Forelimb muscle (tissue), 1 donor: ENCODE measurements around the gene C1orf174. TPM values are rescaled to one million over a fixed set of nuclear protein-coding genes. Genes with fewer than 3 reads are reported as not detected.

Experiments used
- DNase-seq: peaks from one replicate; pipeline ENCODE4 v3.0.0-alpha.2; 2013; ENCODE audit warnings: low read depth
- polyA plus RNA-seq: library from polyadenylated mRNA; unstranded; fragments of 120-200 nt; gene quantifications from one replicate; pipeline ENCODE4 v1.2.1, GENCODE V29; 2013; ENCODE audit not compliant: insufficient read length

Gene C1orf174
- polyA plus RNA-seq: 14.7 TPM

DNA sequence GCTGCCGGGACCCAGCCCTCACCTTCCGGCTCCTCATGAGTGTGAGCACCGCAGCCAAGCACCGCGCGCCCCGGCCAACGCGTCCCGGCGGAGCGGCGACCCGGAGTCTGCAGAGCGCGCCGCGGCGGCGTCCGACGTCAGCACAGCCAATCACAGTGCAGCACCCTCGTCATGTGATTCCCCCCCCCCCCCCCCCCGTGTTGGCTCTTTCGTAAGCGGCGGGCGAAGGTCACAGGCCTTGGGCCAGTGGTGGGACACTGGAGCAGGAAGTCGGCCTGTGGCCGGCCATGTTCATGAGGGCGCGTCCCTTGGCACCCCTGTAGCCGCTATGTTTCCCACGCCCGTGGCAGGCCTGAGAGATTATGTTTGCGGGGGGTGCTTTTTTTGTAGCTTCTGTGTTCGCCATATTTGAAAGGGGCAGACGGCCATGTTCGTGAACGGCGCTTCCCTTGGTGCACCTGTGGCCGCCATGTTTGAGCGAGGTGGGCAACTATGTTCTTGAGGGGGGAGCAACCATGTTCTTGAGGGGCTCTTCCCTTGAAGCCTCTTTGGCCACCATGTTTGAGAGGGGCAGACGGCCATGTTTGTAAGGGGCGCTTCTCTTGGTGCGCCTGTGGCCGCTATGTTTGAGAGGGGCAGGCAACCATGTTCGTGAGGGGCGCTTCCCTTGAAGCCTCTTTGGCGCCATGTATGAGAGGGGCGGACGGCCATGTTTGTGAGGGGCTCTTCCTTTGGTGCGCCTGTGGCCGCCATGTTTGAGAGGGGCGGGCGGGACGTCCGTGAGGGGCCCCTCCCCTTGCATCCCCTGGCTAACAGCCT is at the start of gene C1orf174:
Gene C1orf174, minus strand, starts transcription at position 123 of the 819 bp plus-strand sequence. Its CDS starts 86 bp downstream, at position 37.
- DNase-seq: peak; percentile 93

- no peak for DNase-seq
Observed at GRCh38 chr1:3948344-3948743, 48.3 kb upstream of the C1orf174 start.

DNA sequence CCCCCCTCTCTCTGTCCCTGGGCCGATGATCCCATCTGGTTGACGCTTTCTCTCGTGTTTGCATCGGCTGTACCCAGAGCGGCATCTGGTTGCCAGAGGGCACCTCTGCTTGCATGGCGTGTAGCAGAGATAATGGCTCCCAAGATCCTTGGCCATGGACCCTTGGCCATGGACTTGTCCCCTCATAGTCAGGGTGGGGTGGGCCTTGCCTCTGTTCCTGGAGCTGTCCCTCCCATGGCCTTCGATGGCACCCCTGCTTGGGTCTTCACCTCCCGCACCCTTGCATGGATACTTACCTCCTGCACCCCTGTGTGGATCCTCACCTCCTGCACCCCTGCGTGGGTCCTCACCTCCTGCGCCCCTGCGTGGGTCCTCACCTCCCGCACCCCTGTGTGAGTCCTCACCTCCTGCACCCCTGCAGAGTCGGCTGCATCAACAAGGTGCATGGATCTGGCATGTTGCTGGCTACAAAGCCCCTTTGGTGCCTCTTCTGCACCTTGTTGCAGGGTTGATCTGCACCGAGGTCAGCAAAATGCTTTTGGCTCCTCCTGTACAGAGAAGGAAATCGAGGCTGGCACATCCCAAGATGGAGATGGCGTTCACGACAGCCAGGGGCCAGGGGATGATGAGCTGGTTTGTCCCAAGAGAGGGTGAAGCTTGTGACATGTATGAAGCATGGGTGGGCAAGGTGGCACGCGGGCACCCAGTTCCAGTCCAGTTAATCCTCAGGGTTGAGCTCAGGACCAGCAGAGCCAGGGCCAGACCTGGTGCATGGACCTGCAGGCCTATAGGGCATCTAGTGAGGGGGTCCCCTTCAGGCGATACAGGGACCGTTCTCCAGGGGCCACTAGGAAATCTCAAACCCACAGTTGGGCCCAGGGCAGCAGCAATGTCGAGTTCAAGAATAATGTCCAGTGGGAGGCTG is 46.1 kb upstream of the C1orf174 start:
- no peak for DNase-seq

DNA sequence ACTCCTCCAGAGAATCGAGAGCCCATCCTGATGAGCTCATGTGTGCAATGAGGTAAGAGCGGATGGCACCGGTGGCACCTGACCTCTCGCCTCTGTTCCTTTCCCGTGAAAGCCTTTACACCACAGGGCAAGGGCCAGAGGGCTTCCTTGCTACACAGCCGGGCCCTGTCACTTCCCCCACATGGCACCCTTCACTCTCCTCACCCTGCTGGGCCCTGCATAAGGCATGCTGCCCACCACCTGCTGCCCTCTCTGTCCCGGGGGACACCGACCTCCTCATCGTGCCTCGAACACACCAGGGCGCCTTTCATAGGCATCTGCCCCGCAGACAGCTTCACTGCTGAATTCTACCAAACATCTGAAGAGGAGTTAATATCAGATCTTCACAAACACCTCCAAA is 45.1 kb upstream of the C1orf174 start:
- no peak for DNase-seq

- DNase-seq: no peak
Observed at GRCh38 chr1:3944578-3945125, 44.6 kb upstream of the C1orf174 start.

DNA sequence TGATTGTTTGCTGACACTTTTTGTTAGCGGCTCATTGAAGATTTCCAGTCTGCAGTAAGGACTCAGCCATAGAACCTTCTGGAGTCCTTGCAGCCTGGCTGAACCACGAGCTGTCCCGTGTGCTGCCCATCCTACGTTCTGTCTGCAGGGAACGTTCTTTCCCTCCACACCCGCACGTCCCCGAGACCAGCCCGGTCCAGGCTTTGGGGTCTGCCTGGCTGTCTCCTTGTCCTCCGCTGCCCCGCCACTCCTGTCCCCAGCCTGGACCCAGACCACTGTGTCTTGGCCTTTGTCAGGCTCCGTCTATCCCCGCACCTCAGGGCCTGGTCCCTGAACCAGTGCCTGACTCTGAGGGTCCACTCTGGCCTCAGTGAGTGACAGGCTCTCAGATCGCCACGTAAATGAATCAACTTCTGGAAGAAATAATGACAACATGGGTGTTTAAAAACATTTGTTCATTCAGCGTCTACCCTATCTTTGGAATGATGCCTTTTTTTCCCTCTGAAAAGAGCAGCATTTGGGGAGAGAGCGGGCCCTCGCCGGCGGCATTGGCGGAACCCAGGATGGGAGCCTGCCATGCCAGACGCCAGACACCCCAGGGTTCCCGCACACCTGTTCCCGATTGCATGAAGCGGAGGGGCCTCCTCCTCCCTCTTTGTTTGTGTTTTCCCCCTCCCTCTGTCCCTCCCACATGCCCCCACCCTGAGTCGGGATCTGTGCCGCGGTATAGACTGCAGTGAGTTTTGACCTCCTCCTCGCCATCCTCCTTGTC is 43.9 kb upstream of the C1orf174 start:
- no peak for DNase-seq

DNA sequence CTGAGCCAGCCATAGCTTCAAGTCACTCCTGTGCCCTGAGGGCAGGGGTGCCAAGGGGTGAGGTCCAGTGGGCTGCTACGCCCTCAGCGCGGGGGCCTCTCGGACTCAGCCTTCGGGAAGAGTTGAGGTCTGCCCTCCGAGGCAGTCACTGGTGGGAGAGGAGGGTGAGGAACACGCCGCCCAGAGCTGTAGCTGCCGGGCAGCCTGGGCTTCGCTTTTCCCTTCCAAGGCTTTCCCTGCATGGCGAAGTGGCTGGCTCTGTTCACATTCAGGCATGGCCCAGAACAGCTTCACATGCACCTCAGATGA is 43.0 kb upstream of the C1orf174 start:
- DNase-seq: no peak

GRCh38 chr1:3942416-3943122 is 42.5 kb upstream of the C1orf174 start:
- DNase-seq: no peak

DNA sequence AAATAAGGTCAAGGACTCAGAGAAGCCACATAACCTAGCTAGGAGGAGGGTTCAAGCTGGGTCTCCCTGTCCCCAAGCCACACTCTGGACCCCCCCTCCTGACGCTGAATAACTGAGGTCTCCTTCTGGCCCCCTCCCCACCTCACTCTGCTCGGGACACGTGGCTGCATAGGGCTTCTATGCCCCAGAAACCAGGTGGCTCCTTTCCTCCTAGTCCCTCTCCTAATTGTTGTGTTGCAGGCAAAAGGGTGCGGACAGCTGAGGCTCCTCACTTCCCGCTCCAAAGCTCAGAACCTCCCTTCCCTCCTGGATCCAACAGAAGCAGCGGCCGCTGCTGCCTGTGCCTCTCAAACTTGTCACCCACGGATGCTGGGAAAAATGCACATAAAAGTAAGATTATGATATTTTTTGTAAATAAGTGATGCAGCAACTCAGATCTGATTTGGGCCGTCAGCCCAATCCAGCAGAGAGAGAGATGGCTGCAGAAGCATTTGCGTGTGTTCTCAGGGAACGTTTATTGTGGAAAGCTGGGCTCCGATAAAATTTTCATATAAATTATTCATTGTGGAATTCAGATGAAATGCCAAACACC is 40.8 kb upstream of the C1orf174 start:
- no peak for DNase-seq

DNA sequence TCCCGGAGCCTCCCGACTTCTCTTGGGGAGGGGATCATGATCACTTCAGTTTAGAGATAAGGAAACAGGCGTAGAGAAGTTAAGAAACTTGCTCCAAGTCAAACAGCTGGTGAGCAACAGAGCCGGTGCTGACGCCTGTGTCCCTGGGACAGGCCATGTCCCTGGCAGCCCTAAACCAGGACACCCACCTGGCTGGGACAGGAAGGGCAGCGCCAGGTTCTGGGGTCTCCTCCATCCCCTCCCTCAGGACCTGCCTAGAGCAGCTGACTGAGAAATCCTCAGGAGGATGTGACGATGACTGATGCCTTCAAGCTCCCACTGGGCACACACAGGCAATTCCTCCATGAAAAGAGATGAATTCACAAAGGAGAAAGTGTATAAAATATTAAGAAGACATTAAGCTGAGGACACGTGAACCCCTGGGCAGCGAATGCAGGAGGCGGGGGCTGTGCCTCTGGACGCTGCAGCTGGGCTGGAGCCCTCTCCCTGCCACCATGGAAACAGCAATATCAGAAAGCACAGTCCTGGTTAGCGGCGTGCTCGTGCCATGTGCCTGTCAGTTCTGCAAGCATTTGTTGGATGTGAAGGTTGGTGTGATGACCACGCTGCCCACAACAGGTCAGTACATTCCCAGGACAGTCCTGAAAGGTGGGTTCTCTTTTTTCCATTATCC is 40.1 kb upstream of the C1orf174 start:
- DNase-seq: no peak

- DNase-seq: no peak
Observed at GRCh38 chr1:3939242-3940080, 39.4 kb upstream of the C1orf174 start.

DNA sequence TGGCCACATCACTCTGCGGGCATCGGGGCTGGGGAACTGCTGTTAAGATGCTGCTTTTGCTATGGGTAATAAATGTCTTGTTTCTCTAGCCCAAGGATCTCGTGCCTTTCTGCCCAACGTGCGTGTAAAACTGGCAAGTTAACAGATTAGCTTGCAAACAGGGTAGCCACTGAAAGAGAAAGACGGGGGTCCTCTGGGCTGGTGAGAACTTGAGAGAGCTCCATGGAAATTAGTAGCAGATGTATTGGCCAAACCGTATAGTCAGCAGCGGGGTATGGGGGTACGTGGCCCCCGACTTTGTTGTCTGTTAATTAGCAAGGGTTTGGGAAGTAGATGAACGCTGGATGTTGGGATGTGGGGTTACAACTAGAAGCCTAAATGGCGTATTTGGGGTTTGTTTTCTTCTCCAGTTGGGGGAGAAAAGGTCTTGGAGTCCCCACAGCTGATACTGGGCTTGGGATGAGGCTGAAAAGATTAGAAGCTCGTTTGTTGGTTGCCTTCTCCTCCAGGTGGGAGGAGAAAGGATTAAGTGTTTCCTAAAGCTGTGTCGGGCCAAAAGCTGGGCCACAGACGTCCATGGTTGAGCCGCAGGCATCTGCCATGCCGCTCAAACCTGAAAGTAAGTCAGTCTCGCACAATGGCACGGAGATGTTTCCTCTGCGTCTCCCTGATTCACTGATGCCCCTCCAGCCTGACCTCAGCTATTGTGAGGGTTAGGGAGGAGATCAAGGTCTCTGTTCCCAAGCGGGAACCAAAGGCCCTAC is 32.3 kb upstream of the C1orf174 start:
- DNase-seq: no peak

DNA sequence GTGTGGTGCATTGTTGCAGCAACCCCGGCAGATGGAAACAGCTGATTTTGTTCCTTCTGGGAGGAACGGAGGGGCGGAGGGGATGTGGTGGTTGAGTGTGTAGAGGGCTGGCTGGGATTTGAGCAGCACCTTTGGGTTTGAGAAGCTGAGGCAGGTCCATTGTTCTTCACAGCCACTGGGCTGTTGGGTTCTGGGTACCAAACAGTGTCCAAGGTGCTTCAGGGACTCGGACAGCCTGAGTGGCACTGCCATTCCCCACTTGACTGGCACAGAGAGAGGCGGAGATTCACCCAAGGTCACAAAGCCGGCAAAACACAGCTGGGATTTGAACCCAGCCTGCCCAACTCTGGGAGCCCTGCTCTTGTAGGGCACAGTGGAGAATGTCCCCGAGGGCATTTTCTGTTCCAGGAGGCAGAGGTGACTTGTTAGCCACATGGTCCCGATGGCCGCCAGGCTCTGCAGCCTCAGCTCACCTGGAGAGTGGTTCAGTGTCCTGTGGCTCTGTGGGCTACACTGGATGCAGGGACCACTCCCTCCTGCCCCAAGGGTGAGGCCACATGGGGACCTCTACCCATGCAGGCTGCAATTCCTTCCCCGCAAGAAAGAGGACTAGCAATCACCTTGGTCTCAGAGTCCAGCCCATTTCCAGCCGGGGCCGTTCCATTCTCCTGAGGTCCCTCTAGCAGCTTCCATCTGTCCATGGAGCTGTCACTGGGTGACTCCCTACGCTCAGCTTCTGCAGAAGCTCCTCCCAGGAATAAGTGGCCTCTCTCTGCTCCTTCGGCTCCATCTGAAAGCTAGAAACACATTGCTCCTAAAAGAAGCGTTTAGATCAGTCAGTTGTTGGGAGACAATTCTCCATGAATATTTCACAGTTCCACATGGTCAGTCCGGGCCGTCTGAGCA is 31.2 kb upstream of the C1orf174 start:
- no peak for DNase-seq

GRCh38 chr1:3930301-3931006 is 30.4 kb upstream of the C1orf174 start:
- no peak for DNase-seq

- DNase-seq: no peak
Observed at GRCh38 chr1:3929126-3929525, 29.1 kb upstream of the C1orf174 start.

DNA sequence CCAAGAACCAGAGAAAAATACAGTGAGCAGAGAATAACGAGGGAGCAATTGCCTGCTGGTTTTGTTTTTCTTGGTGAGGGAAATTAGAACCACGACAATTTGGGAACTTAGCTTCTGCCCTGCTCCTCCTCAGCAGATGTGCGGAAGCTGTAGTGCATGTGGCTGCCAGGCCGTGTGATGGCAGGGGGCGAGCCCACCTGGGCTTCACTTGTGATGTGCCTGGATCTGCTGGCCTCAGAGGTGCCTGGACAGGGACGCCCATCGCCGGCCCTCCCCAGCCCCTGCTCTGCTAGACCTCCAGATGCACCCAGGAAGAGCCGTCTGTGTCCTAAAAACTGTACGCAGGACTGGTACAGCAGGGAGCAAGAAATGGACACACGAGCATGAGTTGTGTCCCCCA is 28.5 kb upstream of the C1orf174 start:
- no peak for DNase-seq

- no peak for DNase-seq
Observed at GRCh38 chr1:3926956-3927355, 26.9 kb upstream of the C1orf174 start.
